ENCODE data around the gene ABHD18. TPM values are rescaled to one million over a fixed set of nuclear protein-coding genes. Genes with fewer than 3 reads are reported as not detected.
"Not testable (repeated sequence)": the region's sequence is repeated elsewhere in the genome, so short reads cannot be mapped to it uniquely, and the experiment has no call there.

Gene ABHD18
- 5.5 and 8.6 TPM in 2 replicates for total RNA-seq

DNA sequence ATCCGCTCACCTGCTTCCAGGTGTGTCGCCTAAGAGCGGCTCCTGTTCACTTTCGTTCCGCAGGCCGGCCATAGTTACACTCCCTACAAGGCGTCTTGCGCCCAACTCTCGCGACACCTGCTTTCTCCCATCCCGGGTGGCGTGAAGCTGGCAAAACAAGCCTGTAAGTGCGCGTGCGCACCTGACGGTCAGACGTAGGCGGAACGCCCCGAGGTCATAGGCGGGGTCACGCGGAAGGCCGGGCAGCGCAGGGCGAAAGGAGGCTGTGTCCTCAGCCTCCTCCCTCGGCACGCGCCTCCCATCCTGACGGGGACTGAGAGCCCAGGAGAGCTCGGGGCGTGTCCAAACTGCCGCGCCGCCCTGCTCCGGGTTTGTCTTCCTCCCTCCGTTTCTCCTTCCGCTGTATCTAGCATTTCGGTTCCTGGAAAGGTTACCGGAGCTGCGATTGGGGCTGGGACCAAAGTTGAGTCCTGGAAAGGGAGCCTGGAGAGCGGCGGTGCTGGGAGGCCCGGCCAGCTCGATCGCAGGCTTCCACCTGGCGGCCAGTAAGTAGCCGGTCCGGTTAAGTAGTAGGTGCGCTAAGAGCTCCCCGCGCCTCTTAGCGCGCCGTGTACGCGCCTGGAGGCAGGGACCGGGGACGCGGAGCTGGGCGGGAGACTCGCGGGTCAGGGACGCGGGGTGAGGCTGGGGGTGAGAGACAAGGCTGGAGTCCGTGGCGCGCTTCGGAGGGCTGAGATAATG lies at the start of gene ABHD18, which contains the start of gene MFSD8:
Gene ABHD18, plus strand, starts transcription at position 345 of the 741 bp plus-strand sequence. CDS start 17,550 bp downstream, outside the sequence.
Gene MFSD8, minus strand, starts transcription at position 112 of the 741 bp plus-strand sequence. Its CDS starts 40 bp downstream, at position 72.
- peak within 1 kb of the TSS; percentile 98 for H3K4me3 ChIP-seq (ENCODE audit: low read depth, low read length)
- peak; percentile 100 for DNase-seq (ENCODE audit: low read depth)
- TF ChIP-seq, protein P1, sequence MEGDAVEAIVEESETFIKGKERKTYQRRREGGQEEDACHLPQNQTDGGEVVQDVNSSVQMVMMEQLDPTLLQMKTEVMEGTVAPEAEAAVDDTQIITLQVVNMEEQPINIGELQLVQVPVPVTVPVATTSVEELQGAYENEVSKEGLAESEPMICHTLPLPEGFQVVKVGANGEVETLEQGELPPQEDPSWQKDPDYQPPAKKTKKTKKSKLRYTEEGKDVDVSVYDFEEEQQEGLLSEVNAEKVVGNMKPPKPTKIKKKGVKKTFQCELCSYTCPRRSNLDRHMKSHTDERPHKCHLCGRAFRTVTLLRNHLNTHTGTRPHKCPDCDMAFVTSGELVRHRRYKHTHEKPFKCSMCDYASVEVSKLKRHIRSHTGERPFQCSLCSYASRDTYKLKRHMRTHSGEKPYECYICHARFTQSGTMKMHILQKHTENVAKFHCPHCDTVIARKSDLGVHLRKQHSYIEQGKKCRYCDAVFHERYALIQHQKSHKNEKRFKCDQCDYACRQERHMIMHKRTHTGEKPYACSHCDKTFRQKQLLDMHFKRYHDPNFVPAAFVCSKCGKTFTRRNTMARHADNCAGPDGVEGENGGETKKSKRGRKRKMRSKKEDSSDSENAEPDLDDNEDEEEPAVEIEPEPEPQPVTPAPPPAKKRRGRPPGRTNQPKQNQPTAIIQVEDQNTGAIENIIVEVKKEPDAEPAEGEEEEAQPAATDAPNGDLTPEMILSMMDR (IDR thresholded peaks at IDR 0.05; ENCODE audit: insufficient read depth, low read depth, low read length): peak; percentile 55

DNA sequence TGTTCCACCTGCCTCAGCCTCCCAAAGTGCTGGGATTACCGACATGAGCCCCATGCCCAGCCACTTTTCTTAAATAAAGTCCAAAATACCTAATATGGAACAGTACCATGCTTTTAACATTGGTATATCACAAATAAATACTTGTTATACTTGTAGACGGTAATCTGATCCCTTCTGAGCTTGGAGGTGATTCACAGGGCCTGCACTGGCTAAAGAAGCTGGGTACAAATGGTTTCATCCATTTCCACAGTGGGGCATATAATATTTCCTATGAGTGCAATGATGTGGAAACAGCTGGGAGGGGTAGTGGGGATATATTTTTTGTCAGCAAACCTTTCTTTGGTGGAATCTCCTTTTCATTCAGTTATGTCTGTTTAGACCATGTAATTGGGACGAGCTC lies 48.7 kb upstream of the ABHD18 start:
- no peak overlapping the region for H3K4me3 ChIP-seq (ENCODE audit: low read depth, low read length)
- DNase-seq (ENCODE audit: low read depth): no peak
- TF ChIP-seq, protein P1 (IDR thresholded peaks at IDR 0.05; ENCODE audit: insufficient read depth, low read depth, low read length): no peak

DNA sequence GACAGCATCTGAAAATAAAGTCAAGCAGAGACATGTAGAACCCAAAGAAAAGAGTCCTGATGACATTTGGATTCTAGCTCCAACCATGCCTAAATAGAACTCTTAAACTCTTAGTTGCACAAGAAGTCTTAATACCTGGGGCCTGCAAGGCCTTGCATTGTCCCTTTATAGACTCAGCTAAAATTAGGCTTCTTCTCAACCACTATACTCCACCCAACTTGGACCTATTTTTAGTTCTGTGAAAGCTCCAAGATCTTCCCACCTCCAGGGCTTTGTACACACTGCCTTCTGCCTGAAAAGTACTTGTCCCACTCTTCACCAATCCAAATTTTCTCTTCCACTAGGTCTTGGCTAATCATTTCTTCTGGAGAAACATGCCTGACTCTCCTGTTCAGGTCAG lies 48.1 kb upstream of the ABHD18 start:
- H3K4me3 ChIP-seq (ENCODE audit: low read depth, low read length): no peak overlapping the region
- TF ChIP-seq, protein P1 (IDR thresholded peaks at IDR 0.05; ENCODE audit: insufficient read depth, low read depth, low read length): no peak
- DNase-seq (ENCODE audit: low read depth): no peak

DNA sequence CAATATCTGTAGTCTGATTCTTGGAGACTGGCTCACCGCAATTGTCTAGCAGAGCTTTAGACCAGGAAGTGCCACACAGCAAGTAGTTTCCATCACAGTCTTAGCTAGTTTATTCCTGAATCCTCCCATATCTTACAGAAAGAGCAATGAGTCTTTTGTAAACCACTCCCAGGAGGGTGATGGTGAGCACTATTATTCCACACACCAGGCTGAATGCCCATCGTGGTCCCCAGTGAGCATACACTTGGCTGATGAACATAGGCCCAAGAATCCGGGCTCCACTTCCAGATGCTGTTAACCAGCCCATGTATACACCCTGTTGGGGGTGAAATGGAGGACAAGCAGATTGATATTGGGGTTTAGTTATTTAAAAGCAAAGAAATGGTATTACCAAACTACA lies 44.7 kb upstream of the ABHD18 start:
- no peak overlapping the region for H3K4me3 ChIP-seq (ENCODE audit: low read depth, low read length)
- no peak for DNase-seq (ENCODE audit: low read depth)
- TF ChIP-seq, protein P1 (IDR thresholded peaks at IDR 0.05; ENCODE audit: insufficient read depth, low read depth, low read length): no peak

DNA sequence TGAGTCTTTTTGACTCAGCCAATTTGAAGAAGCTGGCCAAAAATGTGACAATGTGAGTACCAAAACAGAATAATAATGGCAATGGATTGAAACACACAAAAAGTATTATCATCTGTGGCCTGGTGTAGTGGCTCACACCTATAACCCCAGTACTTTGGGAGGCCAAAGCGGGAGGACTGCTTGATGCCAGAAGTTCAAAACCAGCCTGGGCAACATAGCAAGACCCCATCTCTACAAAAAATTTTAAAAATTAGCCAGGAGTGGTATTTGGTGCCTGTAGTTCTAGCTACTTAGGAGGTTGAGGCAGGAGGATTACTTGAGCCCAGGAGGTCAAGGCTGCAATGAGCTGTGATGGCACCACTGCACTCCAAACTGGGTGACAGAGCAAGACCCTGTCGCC lies 43.0 kb upstream of the ABHD18 start:
- TF ChIP-seq, protein P1 (IDR thresholded peaks at IDR 0.05; ENCODE audit: insufficient read depth, low read depth, low read length): no peak
- no peak overlapping the region for H3K4me3 ChIP-seq (ENCODE audit: low read depth, low read length)
- DNase-seq (ENCODE audit: low read depth): no peak

DNA sequence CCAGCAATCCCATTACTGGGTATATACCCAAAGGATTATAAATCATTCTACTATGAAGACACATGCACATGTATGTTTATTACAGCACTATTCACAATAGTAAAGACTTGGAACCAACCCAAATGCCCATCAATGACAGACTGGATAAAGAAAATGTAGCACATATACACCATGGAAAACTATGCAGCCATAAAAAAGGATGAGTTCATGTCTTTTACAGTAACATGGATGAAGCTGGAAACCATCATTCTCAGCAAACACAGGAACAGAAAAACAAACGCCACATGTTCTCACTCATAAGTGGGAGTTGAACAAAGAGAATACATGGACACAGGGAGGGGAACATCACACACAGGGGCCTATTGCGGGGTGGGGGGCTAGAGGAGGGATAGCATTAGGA lies 39.5 kb upstream of the ABHD18 start:
- DNase-seq (ENCODE audit: low read depth); H3K4me3 ChIP-seq (ENCODE audit: low read depth, low read length): not testable (repeated sequence)

DNA sequence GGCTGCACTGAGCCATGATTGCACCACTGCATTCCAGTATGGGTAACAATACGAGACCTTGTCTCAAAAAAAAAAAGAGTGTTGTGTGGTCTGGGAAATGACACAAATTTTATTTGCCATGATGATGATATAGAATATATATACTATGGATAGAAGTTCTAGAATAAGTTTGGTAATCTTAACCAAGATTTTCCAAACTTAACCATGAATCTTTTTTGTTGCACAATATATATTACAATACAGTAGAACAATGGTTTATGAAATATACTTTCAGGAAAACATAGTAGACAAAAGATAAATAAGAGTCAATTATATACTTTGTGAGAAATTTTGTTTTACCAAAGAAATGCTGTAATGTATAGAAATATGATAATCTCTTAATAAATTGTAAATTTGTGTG lies 35.0 kb upstream of the ABHD18 start:
- DNase-seq (ENCODE audit: low read depth): no peak
- H3K4me3 ChIP-seq (ENCODE audit: low read depth, low read length): no peak overlapping the region
- TF ChIP-seq, protein P1 (IDR thresholded peaks at IDR 0.05; ENCODE audit: insufficient read depth, low read depth, low read length): no peak

DNA sequence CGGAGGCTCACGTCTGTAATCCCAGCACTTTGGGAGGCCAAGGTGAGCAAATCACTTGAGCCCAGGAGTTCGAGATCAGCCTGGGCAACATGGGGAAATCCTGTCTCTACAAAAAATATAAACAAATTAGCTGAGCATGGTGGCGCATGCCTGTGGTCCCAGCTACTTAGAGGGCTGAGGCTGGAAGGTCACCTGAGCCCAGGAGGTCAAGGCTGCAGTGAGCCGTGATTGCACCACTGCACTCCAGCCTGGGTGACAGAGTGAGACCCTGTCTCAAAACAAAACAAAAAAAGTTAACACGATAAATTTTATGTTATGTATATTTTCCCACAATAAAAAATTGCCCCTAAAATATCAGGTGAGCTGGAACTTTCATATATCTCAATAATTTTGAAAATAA lies 33.4 kb upstream of the ABHD18 start:
- H3K4me3 ChIP-seq (ENCODE audit: low read depth, low read length): not testable (repeated sequence)
- peak; percentile 11 for DNase-seq (ENCODE audit: low read depth)
